ENCODE measurements around the gene KDM1B.

DNA sequence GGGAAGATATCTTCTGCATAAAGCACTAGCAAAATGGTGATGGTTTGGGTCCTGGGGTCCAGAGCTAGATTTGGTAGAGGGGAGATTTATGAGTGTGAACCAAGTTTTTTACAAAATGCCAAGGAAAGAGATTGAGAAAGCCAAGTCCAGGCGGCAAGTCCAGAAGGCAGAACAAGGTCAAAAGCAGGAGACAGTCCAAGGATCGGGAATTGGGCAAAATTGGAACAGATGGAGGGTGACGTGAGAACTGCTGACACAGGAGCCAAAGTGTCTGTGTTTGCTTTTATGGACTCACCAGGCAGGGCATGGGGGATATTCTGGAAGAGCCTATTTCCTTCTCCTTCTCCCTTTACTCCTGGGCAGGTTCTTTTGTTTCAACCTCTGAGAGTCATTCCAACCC lies 36.9 kb upstream of the KDM1B start:
- TF ChIP-seq, protein P1, sequence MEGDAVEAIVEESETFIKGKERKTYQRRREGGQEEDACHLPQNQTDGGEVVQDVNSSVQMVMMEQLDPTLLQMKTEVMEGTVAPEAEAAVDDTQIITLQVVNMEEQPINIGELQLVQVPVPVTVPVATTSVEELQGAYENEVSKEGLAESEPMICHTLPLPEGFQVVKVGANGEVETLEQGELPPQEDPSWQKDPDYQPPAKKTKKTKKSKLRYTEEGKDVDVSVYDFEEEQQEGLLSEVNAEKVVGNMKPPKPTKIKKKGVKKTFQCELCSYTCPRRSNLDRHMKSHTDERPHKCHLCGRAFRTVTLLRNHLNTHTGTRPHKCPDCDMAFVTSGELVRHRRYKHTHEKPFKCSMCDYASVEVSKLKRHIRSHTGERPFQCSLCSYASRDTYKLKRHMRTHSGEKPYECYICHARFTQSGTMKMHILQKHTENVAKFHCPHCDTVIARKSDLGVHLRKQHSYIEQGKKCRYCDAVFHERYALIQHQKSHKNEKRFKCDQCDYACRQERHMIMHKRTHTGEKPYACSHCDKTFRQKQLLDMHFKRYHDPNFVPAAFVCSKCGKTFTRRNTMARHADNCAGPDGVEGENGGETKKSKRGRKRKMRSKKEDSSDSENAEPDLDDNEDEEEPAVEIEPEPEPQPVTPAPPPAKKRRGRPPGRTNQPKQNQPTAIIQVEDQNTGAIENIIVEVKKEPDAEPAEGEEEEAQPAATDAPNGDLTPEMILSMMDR (IDR thresholded peaks at IDR 0.05; ENCODE audit: control extremely low read depth in 1 of 3, insufficient read depth in 1 of 3, low read depth in 1 of 3, low read length in 3 of 3), result no peak
- no peak for TF ChIP-seq POLR2AphosphoS5 (IDR thresholded peaks at IDR 0.05; ENCODE audit: low read depth, low read length)
- no peak for TF ChIP-seq POU5F1 (IDR thresholded peaks at IDR 0.05; ENCODE audit: low read depth, low read length)
- no peak for TF ChIP-seq SP1 (IDR thresholded peaks at IDR 0.05; ENCODE audit: low read depth, low read length)
- no peak for TF ChIP-seq HDAC6 (IDR thresholded peaks at IDR 0.05; ENCODE audit: low read depth, low read length)
- no peak for TF ChIP-seq ZNF274 (IDR thresholded peaks at IDR 0.05; ENCODE audit: borderline replicate concordance, extremely low read depth, low read length)
- TF ChIP-seq SUZ12 (IDR thresholded peaks at IDR 0.05; ENCODE audit: low read length), result no peak
- TF ChIP-seq JUND (IDR thresholded peaks at IDR 0.05; ENCODE audit: low read length), result no peak
- TF ChIP-seq ATF2 (IDR thresholded peaks at IDR 0.05; ENCODE audit: low read length), result no peak
